DOHH2 (cell line): ENCODE measurements around the gene TGFBR3.

Experiments
- CTCF ChIP-seq: fragments of 200-600 bp; sonication (generic); IDR thresholded peaks from one replicate; pipeline ENCODE4 v1.5.1; 2014; ENCODE audit warnings: antibody characterized with exemption, mild to moderate bottlenecking, low read depth, low read length; ENCODE audit not compliant: poor library complexity, severe bottlenecking
- EZH2phosphoT487 ChIP-seq: fragments of 200-600 bp; sonication (generic); IDR thresholded peaks from 2 replicates; pipeline ENCODE4 v1.6.1; 2017; ENCODE audit warnings: borderline replicate concordance, mild to moderate bottlenecking, antibody characterized with exemption, low read length, moderate library complexity, mixed read lengths

GRCh38 chr1:91711504-91712247 lies 174.3 kb downstream of the TGFBR3 start:
- no peak for TF ChIP-seq CTCF
- no peak for TF ChIP-seq EZH2phosphoT487
